ENCODE measurements around the gene SUSD4. TPM values are rescaled to one million over a fixed set of nuclear protein-coding genes. Genes with fewer than 3 reads are reported as not detected.

SUSD4 gene
- total RNA-seq, 1 experiment from 2014 or later = 4.6 TPM

DNA sequence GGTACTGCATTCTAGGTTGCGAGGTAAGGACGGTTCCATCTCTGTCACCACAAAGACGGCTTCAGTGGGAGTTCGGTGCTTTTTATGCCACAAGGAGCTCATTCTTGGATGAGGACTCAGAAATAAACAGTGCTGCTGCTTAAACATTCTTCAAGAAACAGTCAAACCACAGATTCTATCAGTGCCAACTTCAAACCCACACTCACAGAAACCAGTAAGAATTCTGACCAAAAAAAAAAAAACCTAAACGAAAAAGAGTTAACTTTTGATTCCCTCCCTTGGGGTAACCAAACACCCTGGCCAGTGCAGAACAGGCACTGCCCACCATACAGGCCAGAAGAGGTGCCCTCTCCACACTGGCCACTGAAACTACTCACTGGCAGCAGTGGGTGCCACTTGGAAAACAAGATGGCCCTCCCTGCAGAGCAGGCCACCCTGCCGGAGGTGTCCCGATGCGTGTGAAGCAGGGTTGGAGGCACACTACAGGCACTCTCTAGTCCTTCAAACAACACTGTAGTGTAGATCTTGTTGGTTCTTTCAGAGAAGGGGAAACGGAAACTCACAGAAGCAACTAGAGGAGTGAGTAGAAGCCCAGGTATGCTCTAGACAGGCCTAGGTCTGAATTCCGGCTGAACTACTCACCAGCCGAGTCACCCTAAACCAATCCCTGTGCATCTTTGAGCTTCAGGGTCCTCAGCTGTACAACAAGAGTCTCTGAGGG is 133.7 kb downstream of the SUSD4 start:
- peak; percentile 96 for DNase-seq (ENCODE audit: low read depth)

DNA sequence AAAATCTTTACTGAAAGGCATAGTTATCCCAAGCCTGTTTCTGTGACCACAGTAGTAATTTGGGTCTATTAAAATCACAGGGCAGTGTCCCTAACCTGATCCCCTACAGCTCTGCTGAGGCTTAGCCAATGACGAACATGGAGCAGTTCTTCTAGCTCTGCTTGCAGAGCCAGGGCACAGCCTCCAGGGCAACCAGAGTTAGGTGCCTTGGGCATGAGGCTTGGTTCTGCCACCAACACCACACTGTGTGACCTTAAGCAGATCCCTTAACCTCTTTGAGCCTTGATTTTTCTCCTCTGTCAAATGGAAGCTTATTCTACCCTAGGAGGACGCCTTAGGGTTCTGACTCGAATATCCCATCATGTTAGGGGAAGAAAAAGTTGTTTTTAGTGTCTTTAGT is 134.2 kb downstream of the SUSD4 start:
- DNase-seq (ENCODE audit: low read depth) = peak; percentile 76

GRCh38 chr1:223228931-223229528 is 134.9 kb downstream of the SUSD4 start:
- peak; percentile 68 for DNase-seq (ENCODE audit: low read depth)

- DNase-seq (ENCODE audit: low read depth) = no peak
Measured at GRCh38 chr1:223228201-223228600, 135.8 kb downstream of the SUSD4 start.

GRCh38 chr1:223227486-223228196 is 136.3 kb downstream of the SUSD4 start:
- DNase-seq (ENCODE audit: low read depth) = no peak

DNA sequence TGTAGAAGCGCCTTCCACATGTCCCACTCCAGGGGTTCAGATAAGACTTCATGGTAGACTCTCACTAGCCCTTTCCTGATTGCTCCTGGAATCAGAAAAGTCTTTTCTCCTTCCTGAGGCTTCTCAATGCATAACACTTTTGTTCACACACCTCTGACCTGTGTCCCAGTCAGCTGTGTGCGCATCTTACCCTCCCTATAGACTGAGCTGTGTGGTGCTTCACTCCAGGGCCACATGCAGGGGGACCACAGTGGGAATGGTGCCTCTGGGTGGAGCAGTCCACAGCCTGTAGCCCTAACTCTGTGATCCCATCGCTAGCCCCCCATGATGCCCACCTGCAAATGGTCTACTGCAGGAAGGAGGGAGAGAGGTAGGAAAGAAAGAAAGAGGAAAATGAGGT is 136.9 kb downstream of the SUSD4 start:
- DNase-seq (ENCODE audit: low read depth) = no peak

DNA sequence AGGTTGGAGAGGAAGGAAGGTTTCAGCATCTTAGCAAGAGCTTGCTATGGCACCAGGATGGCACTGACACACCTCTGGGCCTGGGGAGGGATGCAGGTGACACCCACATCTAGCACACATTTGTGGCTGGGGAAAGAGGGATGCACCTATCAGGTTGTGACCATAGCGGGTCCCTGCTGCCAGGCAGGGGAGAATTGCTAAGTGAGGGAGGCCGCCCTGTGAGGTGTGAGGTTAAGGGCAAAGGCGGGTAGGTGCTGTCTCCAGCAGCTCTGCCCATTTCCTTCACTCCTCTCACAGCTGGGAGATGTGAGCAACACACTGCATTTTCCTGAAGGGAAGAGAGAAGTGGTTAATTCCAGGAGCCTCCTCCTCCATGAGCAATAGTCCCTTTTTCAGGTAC is 137.7 kb downstream of the SUSD4 start:
- no peak for DNase-seq (ENCODE audit: low read depth)

GRCh38 chr1:223225481-223225880 is 138.5 kb downstream of the SUSD4 start:
- DNase-seq (ENCODE audit: low read depth) = no peak

GRCh38 chr1:223225061-223225460 is 138.9 kb downstream of the SUSD4 start:
- no peak for DNase-seq (ENCODE audit: low read depth)

DNA sequence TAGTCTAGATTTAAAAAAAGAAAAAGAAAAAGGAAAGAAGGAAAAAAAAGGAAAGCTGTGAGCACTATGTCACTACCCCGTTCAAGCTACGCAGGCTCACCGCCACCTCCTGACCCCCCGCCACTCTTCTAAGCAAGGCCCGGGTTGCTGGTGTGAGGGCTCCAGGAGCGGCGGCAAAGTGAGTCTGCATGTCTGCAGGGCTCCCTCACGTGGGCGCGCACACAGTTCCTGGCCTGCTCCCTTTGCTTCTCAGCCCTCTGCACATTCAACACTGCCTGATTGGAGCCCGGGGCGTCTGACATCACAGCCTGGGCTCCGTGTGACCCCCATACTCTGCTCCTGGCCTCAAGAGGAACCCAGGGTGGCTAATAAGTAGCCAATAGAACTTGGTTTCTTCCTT is 139.5 kb downstream of the SUSD4 start:
- no peak for DNase-seq (ENCODE audit: low read depth)

DNA sequence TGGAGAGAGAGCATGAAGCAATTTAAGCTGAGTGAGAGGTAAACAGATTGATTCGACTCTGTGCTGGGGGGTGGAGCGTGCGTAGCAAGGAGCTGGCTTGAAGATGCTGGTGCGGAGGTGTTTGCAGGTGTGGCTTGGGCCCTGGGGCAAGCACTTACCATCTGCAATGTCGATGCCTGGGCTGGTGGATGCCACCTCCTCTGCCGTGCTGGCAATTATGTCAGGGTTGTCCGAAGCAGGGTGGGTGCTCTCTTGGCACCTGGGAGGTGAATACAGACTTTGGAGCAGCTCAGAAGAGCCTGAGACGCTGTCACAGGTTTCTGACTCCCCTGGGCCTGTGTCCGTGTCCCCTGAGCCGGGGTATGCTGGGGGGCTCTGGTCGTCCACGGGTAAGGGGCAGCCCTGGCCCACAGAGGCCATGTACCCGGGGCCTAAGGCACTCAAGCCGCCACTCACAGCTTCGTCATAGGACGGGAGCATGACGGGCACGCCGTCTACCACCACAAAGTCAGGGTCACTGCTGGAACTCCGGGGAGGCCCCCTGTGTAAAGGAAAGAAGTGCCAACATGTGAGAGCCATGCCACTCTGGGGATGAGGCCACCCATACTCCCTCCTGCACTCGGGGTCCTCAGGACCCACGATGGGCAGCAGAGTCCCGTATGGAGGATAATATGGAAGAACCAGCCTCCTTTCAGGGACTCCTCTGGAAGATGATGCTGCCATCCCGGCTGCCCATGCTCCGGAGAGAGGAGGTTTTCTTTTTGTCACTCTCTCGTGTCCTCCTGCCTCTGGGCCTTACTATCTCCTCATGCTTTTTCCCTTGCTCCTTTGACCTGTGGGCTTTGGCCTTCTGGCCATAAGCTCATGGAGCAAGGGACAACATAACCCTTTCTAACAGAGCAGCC is 140.6 kb downstream of the SUSD4 start:
- DNase-seq (ENCODE audit: low read depth) = no peak

- DNase-seq (ENCODE audit: low read depth) = no peak
Measured at GRCh38 chr1:223222377-223222776, 141.6 kb downstream of the SUSD4 start.

DNA sequence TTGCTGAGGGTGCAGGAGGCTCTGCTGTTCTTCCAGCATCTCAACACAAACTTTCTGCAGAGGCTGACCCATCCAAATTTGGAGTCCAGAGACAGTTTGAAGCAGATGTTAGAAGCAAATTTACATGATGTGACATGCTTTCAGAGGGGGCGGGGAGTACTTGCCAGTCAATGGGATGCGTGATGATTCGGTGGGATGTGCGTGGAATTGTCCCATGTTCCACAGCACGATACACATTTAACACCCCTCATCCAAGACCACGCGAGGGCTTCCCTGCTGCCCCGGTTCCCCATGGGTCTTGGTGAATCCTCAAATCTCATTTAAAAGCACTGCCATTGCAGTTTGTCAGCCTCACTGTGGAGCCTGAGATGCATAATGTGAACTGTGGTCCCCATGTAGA is 142.3 kb downstream of the SUSD4 start:
- DNase-seq (ENCODE audit: low read depth) = no peak

DNA sequence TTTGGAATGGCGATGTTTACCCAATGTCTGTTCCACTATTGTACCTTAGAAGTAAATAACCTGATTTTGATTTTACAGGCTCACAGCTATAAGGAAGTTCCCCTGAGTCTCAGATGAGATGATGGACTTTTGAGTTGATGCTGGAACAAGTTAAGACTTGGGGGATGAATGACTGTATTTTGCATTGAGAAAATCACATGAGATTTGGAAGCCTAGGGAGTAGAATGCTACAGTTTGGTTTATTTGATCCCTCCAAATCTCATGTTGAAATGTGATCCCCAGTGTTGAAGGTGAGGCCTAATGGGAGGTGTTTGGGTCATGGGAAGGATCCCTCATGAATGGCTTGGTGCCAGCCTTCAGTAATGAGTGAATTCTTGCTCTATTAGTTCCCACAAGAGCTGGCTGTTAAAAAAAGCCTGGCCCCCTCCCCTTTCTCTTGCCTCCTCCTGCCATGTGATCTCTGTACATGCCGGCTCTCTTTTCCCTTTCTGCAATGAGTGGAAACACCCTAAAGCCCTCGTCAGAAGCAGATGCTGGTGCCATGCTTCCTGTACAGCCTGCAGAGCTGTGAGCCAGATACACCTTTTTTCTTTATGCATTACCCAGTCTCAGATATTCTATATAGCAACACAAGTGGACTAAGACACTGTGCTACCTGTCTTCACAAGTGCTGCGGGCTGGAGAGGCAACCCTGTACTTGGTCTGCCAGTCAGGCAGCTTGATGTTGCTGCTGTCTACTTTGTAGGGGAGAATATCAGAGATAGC is 143.9 kb downstream of the SUSD4 start:
- no peak for DNase-seq (ENCODE audit: low read depth)

DNA sequence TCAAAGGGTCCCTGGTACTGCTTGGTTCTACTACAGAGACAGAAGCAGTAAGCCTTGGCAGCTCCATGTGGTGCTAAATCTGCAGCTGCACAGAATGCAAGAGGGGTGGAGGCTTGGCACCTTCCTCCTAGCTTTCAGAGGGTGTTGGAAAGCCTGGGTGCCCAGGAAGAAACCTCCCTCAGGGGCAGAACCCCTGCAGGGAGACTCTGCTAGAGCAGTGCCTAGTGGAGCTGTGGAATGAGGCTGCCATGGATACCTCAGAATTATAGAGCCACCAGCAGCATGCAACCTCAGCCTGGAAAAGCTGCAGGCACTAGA is 144.7 kb downstream of the SUSD4 start:
- DNase-seq (ENCODE audit: low read depth) = no peak

DNA sequence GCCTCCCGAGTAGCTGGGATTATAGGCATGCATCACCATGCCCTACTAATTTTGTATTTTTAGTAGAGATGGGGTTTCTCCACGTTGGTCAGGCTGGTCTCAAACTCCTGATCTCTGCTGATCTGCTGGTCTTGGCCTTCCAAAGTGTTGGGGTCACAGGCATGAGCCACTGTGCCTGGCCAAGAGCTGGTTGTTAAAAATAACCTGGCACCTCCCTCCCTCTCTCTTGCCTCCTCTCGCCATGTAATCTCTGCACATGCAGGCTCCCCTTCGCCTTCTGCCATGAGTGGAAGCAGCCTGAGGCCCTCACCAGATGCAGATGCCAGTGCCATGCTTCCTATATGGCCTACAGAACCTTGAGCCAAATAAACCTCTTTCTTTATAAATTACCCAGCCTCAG is 146.2 kb downstream of the SUSD4 start:
- no peak for DNase-seq (ENCODE audit: low read depth)

DNA sequence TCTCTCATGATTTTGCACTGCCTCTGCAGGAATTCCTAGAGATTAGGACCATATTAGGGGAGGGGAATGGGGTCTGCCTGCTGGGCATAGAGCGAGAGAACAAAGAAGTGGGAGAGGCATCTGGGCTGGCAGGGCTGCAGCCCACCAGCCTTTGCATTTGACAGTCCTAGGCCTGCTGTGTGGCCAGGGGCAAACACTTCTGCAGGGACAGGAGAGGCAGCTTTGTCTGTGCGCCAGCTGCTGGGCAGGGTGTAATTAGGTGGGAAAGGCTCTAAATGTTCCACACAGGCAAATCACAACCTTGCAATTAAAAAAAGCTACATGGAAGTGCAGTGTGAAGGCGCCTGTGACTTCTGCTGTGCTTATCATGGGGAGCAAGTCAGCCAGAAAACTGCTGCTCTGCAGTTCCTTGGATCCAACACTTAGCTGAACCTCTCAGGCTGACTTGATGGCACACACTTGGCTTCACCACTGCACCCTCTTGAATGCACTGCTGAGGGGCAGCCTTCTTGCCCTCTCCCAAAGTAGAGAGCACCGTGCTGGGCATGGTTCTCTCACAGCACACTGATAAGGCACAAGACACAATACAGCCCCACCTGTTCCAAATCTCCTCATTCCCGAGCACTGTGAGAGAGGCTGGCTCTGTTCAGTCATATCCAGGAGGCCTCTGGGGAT is 147.3 kb downstream of the SUSD4 start:
- no peak for DNase-seq (ENCODE audit: low read depth)

- DNase-seq (ENCODE audit: low read depth) = no peak
Measured at GRCh38 chr1:223216074-223216473, 147.9 kb downstream of the SUSD4 start.

- DNase-seq (ENCODE audit: low read depth) = no peak
Measured at GRCh38 chr1:223215026-223215425, 148.9 kb downstream of the SUSD4 start.

DNA sequence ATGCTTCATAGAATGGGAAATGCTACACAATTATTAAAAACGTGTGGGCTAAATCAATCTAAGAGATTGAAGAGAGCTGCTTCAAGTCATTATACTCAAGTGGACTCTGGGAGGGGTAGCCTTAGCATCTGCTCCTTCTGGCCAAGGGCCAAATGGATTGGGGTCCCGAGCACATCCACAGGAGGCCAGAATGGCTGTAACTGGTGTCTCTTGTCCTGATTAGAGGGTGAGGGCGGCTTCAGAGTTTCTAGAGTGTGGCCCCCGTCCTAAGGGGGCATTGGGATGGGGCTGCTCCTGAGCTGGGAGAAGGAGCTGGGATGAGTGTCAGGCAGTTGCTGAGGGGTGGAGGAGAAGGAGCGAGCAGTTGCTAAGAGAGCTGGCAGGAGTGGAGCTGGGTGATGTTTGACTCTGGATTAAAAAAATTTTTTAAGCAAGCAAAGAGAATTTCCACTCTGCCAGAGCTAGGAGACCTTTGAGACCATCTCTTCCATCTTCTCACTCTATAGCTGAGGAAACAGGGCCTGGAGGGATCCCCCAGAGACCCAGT is 149.6 kb downstream of the SUSD4 start:
- no peak for DNase-seq (ENCODE audit: low read depth)

GRCh38 chr1:223212441-223212840 is 151.5 kb downstream of the SUSD4 start:
- no peak for DNase-seq (ENCODE audit: low read depth)
